Activated naive CD4-positive, alpha-beta T cell treated with anti-CD3 and anti-CD28 coated beads, Interleukin-2, amount 50 U/mL, for 72 hours (primary cell): ENCODE data around the gene GDI1. TPM values are rescaled to one million over a fixed set of nuclear protein-coding genes. Genes with fewer than 3 reads are reported as not detected.

ENCODE experiments used
- ATAC-seq, 2 donors: fragments of 150-1000 bp; cut with Tn5 transposase; 2 replicates each; pipeline ENCODE4 v1.10.0; 2021; ENCODE audit warnings: mild to moderate bottlenecking in 2 of 2, moderate library complexity in 2 of 2
- DNase-seq, 2 donors: peaks; one replicate each; pipeline ENCODE4 v3.0.0; 2021 to 2022; ENCODE audit warnings: low spot score in 2 of 2
- H3K27ac Mint-ChIP-seq, 2 donors: one replicate each; pipeline ENCODE4 v1.8.0; 2022; ENCODE audit warnings: mild to moderate bottlenecking in 2 of 2, mixed read lengths in 2 of 2
- H3K36me3 Mint-ChIP-seq, 2 donors: one replicate each; pipeline ENCODE4 v1.8.0; 2022; ENCODE audit warnings: mixed read lengths in 2 of 2
- H3K9me3 Mint-ChIP-seq, 2 donors: one replicate each; pipeline ENCODE4 v1.8.0; 2022; ENCODE audit warnings: mixed read lengths in 2 of 2
- total RNA-seq, 2 donors: library from RNA; stranded (reverse); gene quantifications; one replicate each; pipeline ENCODE4 v1.2.3, GENCODE V29; 2022

The GDI1 gene
- total RNA-seq, 2 donors from 2014 or later = 96.4 to 213 TPM

DNA sequence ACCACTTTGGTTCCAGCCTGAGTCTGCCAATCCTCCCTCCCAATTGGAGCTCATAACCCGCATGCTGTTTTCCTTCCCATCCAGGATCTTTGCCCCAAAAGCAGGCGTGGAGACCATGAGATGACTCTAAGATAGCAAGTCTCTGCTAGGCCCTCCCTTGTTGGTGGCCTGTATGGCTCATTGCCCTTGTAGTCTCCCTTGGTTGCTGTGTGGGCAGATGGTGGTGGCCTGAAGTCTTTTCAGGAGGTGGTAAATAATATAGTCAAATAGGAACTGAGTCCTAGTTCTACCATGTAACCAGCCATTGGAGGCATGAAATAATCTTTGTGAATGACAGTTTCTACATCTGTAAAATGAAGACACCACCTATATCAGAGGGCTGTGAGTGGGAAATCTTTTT, 7.2 kb upstream of the GDI1 start:
- no peak for DNase-seq
- H3K27ac Mint-ChIP-seq = peak overlapping the region; percentile 24 to 63
- ATAC-seq = peak in 1 of 2 donors; percentile 13
- no peaks in the 10 kb centered on the region for H3K9me3 Mint-ChIP-seq
- no peaks in the 10 kb centered on the region for H3K36me3 Mint-ChIP-seq

DNA sequence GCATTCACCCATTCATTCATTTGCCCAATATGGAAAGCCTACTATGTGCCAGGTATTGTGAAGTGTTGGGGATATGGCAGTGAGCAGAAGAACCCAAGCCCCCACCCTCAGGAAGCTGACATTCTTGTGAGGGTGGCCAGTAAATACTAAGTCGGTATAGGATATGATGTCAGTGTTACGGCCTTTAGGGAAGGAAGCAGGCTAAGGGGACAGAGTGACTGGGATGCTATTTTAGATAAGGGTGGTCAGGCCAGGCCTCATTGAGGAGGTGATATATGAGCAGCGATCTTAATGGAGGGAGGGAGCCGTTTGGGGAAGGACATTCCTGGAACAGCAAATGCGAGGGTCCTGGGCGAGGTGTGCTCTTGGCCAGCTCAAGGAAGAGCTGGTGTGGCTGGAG, 6.5 kb upstream of the GDI1 start:
- ATAC-seq (no peak), DNase-seq (no peak)
- no peaks in the 10 kb centered on the region for H3K36me3 Mint-ChIP-seq
- H3K9me3 Mint-ChIP-seq = no peaks in the 10 kb centered on the region
- H3K27ac Mint-ChIP-seq = peak overlapping the region in 1 of 2 donors; percentile 3

DNA sequence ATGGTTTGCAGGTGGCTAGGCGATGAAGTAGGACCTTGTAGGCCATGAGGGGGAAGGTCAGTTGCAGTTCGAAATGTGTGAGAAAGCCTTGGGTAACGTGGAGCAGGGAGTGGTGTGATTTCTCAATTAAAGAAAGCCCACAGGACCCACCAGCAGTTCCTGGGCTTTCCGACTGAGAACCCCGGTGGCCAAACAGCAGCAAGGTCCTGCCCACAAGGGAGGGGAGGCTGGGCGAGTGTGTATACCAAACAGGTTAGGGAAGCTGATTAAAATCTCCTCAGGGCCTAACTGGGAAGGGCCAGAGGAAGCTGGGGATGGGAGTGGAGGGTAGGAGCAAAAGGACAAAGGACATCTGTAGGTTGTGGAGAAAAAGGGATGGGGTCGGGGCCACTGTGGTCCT, 6.0 kb upstream of the GDI1 start:
- H3K36me3 Mint-ChIP-seq = peaks cover 0 to 2% of the 10 kb centered on the region in 2 donors
- peak overlapping the region in 1 of 2 donors; percentile 3 for H3K27ac Mint-ChIP-seq
- ATAC-seq = no peak
- DNase-seq = no peak
- H3K9me3 Mint-ChIP-seq = no peaks in the 10 kb centered on the region

DNA sequence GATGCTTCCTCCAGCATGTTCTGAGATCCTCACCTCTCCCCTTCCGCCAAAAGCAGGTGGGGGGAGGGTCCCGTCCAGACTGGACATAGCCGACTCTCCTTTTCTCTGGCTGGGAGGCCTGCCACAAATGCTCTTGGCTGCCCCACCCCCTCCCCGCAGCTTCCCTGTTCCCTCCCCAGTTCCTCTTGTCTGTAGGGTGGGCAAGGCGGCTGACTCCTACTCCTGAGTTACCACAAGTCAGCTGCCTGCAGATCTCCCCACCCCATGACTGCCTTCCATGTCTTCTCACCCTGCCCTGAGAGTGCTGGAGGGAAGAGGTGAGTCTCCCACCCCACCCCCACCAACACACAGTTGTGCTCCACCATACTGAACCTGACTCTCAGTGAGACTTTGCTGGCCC, 5.6 kb upstream of the GDI1 start:
- DNase-seq = no peak
- Mint-ChIP-seq H3K36me3 (peaks cover 0 to 6% of the 10 kb centered on the region in 2 donors), H3K27ac (no peak overlapping the region), H3K9me3 (no peaks in the 10 kb centered on the region)
- no peak for ATAC-seq

DNA sequence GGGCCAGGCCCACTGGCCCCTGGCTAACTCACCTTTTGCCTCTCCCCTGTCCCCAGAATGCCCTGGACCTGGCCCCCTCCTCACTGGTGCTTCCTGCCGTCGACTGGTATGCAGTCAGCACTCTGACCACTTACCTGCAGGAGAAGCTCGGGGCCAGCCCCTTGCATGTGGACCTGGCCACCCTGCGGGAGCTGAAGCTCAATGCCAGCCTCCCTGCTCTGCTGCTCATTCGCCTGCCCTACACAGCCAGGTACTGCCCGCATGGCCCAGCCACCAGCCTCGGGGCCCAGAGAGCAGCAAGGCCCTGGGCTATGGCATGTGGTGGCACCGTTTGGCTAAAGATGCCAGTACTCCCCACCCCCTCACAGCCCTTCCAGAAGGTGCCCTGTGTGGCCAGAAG, 4.7 kb upstream of the GDI1 start:
- Mint-ChIP-seq H3K9me3 (no peaks in the 10 kb centered on the region), H3K36me3 (peaks cover 0 to 6% of the 10 kb centered on the region in 2 donors), H3K27ac (no peak overlapping the region)
- ATAC-seq (no peak), DNase-seq (no peak)

DNA sequence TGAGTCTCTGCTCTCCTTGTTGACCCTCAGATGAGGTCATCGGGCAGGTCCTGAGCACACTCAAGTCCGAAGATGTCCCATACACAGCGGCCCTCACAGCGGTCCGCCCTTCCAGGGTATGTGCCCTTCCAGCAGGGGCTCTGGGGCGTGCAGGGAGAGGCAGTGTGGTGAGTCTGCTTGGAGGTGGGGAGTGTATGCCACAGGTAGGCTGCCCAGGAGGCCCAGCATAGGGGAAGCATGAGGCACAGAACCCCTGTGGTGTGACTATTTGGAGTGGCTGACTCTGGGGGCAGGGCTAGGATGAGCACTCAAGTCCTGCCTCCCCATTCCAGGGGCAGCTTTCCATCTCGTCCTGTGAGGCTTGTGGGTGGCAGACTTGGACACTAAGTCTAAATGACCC, 3.3 kb upstream of the GDI1 start:
- H3K27ac Mint-ChIP-seq = no peak overlapping the region
- H3K36me3 Mint-ChIP-seq = peaks cover 0 to 15% of the 10 kb centered on the region in 2 donors
- H3K9me3 Mint-ChIP-seq = no peaks in the 10 kb centered on the region
- no peak for DNase-seq
- ATAC-seq = no peak

DNA sequence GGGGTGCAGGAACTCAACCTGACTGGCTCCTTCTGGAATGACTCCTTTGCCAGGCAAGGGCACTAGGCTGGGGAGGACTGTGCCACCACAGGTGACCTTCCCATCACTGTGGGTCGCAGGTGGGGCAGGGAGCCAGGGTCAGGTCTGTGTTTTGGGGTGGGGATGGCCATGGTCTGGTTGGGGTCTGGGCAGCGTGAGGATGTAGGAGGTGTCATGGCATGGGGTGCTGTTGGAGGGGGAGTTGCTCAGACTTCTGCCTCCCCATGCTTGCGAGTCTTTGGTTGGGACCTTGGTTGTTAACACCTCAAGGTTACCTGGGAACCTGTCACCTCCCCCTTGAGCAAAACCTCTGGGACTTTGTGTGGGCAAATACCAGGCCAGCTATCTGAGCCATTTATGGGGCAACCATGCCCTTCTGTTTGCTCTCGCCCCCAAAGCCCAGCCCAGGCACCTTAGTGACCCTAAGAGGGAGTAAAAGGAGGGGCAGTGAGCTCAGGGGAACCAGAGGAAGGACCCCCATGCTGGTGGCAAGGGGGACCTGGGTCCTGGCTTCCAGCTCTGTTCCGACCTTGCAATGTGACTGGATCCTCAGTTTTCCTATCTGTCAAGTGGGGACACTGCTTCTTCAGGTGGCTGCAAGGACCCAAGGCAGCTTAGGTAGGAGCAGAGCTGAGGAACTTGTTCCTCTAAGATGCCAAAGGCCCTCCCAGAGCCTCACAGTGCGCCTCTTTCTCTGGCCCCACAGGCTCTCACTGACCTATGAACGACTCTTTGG, 2.4 kb upstream of the GDI1 start:
- H3K9me3 Mint-ChIP-seq = no peaks in the 10 kb centered on the region
- peaks cover 0 to 15% of the 10 kb centered on the region in 2 donors for H3K36me3 Mint-ChIP-seq
- ATAC-seq = no peak
- no peak for DNase-seq
- no peak overlapping the region for H3K27ac Mint-ChIP-seq

DNA sequence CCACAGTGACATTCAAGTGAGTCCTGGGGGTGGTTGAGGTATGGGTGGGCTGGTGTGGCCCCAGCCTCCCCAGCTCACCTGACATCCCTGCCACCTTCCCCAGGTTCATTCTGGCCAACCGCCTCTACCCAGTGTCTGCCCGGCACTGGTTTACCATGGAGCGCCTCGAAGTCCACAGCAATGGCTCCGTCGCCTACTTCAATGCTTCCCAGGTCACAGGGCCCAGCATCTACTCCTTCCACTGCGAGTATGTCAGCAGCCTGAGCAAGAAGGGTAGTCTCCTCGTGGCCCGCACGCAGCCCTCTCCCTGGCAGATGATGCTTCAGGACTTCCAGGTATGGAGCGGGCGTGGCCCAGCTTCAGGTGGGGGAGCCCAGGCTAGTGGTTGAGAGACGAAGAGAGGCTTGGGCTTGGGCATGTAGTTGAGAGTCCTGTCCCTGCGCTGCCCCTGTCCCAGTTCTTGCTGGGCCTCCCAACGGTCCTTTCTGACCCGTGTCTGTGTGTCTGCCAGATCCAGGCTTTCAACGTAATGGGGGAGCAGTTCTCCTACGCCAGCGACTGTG, 1.7 kb upstream of the GDI1 start:
- DNase-seq (no peak), ATAC-seq (no peak)
- Mint-ChIP-seq H3K27ac (no peak overlapping the region), H3K9me3 (no peaks in the 10 kb centered on the region), H3K36me3 (peaks cover 0 to 15% of the 10 kb centered on the region in 2 donors)

DNA sequence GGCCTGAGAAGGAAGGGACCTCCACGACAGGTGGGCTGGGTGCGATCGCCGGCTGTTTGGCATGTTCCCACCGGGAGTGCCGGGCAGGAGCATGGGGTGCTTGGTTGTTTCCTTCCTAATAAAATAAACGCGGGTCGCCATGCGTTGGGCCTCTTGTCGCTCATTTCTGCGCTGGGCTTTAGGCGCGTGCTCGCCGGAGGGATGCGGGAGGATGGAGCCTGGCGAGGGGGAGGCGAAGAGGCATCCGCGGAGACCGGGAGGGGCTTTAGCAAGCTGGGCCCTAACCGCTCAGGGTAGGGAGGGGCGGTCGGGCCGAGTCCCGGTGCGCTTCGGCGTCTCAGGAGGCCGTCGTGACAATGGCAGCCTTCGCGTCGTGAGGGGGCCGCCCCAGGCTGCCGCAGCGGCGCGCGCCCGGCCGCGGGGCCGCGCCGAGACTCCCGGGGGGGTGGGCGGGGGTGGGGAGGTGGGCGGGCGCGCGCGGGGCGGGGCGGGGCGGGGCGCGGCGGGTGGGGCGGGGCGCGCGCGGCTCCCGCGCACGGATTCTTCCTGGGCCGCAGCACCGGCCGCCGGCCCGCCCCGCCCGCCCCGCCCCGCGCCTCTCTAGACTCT, 476 bp upstream of the GDI1 start:
- H3K27ac Mint-ChIP-seq = peak overlapping the region; percentile 79 to 84
- peaks cover 0 to 15% of the 10 kb centered on the region in 2 donors for H3K36me3 Mint-ChIP-seq

DNA sequence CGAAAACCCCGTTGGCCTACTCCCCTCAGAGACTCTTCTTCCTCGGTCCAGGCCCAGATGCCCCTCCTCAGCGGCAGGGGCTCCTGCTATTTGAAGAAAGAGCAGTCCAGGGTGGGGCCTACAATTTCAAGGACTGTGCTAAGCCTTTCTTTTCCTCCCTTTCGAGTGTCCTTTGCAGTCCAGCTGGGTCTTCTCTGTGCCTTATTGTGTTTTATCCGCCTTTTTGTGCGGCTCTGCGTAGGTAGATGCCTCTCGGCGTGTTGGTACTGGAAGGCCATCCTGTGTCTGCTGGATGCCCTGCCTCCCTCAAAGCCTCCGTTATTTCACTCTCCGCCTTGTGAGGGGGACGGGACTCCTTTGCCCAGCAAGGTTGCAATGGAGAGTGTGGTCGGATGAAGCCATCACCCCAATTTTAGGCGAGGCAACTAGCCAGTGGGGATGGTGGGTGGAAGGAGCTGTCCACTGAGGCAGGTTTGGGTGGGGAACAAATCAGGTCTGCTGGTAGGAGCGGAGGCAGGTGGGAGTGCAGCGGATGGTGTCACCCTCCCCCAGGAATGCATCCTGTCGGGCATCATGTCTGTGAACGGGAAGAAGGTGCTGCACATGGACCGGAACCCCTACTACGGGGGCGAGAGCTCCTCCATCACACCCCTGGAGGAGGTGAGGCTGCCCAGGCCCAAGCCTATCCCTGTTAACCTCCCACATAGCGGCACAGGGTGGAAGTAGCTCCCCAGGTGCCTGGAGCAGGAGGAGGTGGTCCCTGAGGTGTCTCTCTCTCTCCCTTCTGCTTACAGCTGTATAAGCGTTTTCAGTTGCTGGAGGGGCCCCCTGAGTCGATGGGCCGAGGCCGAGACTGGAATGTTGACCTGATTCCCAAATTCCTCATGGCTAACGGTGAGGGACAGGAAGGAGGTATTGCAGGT, 1.3 kb downstream of the GDI1 start:
- H3K27ac Mint-ChIP-seq = peak overlapping the region; percentile 86 to 90
- DNase-seq (no peak), ATAC-seq (no peak)
- H3K9me3 Mint-ChIP-seq = no peaks in the 10 kb centered on the region
- peaks cover 0 to 15% of the 10 kb centered on the region in 2 donors for H3K36me3 Mint-ChIP-seq

More for the DNA sequence above, 476 bp upstream of the GDI1 start:
- ATAC-seq (peak; percentile 82), DNase-seq (peak in 1 of 2 donors; percentile 35)
- no peaks in the 10 kb centered on the region for H3K9me3 Mint-ChIP-seq

DNA sequence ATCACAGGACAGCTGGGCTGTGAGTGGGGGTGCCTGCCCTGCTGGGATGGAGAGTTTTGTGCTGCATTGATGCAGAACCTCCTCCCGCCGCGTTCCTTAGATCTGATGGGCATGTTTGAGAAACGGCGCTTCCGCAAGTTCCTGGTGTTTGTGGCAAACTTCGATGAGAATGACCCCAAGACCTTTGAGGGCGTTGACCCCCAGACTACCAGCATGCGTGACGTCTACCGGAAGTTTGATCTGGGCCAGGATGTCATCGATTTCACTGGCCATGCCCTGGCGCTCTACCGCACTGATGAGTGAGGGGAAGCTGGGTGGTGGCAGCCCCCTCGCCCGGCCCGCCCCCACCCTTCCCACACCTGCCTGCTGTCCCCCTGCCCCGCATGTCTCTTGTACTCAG, 2.9 kb downstream of the GDI1 start:
- no peak overlapping the region for H3K27ac Mint-ChIP-seq
- ATAC-seq = no peak
- peaks cover 0 to 15% of the 10 kb centered on the region in 2 donors for H3K36me3 Mint-ChIP-seq
- DNase-seq = no peak
- H3K9me3 Mint-ChIP-seq = no peaks in the 10 kb centered on the region

DNA sequence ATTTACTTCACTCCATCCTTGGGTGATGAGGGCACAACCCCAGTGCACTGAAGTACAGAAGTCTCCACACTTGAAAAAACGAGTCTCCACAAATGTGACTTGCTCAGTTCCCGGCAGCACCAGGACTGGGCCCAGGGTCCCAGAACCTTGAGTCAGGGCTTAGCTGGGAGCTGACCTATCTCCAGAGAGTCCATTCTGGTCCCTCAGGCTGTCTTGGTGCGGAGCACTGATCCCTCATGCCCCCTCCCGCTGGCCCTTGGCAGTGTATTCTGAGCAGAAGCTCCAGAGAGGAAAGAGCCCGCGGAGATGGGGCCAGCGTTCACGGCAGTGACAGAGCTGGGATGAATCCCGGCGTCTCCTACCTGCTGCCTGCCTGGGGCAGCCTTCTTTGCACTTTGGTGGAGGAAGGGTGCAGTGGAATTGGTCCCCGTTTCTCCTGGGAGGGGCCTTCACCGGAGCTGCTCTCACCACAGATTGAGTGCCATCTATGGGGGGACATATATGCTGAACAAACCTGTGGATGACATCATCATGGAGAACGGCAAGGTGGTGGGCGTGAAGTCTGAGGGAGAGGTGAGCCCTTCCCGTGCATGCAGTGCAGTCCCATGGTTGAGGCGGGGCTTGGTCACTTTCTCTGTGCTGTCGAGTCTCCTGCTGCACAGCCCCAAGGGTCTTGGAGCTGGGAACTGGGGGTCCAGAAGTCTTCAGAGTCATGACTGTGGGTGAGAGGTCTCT, 3.8 kb downstream of the GDI1 start:
- Mint-ChIP-seq H3K9me3 (no peaks in the 10 kb centered on the region), H3K36me3 (peaks cover 0 to 15% of the 10 kb centered on the region in 2 donors), H3K27ac (no peak overlapping the region)
- ATAC-seq (no peak), DNase-seq (no peak)

DNA sequence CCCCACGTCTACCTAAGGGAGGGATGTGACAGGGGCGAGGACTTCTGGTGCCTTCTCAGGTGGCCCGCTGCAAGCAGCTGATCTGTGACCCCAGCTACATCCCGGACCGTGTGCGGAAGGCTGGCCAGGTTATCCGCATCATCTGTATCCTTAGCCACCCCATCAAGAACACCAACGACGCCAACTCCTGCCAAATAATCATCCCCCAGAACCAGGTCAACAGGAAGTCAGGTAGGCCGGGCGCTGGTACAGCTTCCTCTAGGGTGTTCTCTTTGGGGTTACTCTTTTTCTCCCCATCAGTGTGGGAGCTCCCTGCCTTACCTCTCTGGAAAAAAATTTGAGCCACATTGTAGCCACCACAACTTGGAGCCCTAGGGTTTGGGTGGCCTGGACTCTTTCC, 4.6 kb downstream of the GDI1 start:
- DNase-seq = no peak
- Mint-ChIP-seq H3K36me3 (peaks cover 0 to 9% of the 10 kb centered on the region in 2 donors), H3K9me3 (no peaks in the 10 kb centered on the region), H3K27ac (no peak overlapping the region)
- ATAC-seq = no peak

DNA sequence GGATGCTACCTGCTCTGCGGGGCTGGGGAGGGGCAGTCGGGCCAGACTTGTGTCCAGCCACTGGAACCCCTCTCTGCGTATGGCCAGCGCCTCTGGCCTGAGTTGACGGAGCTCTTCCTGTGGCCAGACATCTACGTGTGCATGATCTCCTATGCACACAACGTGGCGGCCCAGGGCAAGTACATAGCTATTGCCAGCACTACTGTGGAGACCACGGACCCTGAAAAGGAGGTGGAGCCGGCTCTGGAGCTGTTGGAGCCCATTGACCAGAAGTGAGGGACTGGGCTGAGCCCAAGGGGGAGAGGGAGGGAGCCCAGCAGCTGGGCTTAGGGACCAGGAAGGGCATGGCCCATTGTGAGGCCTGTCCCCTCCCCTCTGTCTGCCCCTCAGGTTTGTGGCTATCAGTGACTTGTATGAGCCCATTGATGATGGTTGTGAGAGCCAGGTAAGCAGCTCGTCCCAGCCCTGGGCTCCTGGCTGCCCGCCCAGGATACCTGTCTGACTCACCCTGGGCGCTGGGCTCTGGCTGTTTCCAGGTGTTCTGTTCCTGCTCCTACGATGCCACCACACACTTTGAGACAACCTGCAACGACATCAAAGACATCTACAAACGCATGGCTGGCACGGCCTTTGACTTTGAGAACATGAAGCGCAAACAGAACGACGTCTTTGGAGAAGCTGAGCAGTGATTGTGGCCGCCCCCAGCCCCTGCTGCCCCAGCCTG, 5.2 kb downstream of the GDI1 start:
- H3K36me3 Mint-ChIP-seq = peaks cover 0 to 13% of the 10 kb centered on the region in 2 donors
- DNase-seq (no peak), ATAC-seq (no peak)
- H3K9me3 Mint-ChIP-seq = no peaks in the 10 kb centered on the region
- no peak overlapping the region for H3K27ac Mint-ChIP-seq

DNA sequence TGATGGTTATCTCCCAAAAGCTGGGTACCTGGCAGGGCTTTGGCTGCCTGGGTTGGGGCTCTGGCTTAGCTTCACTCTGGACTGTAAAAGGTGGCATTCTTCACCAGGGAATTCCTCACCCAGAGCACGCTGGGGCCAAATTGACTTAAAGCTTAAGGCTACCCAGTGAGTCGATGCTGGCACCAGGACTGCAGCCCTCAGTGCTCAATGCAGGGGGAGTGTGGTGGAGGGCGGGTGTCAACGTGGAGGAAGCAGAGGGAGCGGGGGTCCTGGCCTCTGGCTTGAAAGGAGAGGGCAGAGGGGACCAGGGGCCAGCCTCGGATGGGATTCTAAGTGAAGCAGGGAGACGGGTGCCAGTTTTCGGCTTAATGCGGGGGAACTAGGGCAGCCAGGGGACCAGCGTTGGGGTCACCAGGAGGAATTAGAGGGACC, 6.5 kb downstream of the GDI1 start:
- Mint-ChIP-seq H3K9me3 (no peaks in the 10 kb centered on the region), H3K36me3 (peaks cover 0 to 6% of the 10 kb centered on the region in 2 donors), H3K27ac (peak overlapping the region; percentile 68 to 80)
- DNase-seq = no peak
- peak; percentile 6 to 14 for ATAC-seq
